Suppressor macrophage treated with lipopolysaccharide for 4 hours (primary cell): Measurements from ENCODE around the gene SLC1A1.
"Not testable (repeated sequence)": the region's sequence is repeated elsewhere in the genome, so short reads cannot be mapped to it uniquely, and the experiment has no call there.

Source experiments
- DNase-seq: peaks from one replicate; pipeline ENCODE4 v3.0.0-alpha.2; 2020

SLC1A1 gene

DNA sequence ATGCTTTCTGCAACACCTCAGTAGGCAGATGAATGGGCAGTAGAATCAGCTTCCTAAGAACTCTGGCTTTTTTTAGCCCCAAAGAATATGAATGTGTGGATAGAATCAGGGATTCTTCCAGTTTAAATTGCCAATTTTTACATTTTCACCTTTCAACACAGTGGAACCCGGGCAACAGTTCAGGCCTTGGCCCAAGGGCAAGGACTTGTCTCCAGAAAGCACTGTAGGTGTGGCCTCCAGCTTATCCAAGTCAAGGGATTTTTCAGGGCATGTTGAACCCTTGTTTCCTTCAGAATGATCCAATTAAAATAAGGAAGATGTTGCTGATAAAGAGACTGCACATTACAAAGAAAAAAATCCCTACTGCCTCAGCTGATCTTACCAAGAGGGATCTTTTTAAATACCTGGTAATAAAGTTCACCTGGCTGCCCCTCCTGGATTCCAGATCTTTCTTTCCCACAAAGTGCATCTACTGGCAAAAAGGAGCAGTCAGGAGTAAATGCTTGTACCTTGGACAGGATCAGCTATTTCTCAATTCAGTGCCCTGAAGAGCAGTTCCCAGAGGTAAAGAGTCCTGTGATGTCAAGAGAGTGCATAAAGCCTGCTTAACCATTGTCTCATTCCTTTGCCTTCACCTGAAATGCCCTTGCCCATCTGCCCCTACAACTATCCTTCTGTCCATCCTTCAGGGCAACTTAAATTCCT is 91.7 kb downstream of the SLC1A1 start:
- DNase-seq: no peak

DNA sequence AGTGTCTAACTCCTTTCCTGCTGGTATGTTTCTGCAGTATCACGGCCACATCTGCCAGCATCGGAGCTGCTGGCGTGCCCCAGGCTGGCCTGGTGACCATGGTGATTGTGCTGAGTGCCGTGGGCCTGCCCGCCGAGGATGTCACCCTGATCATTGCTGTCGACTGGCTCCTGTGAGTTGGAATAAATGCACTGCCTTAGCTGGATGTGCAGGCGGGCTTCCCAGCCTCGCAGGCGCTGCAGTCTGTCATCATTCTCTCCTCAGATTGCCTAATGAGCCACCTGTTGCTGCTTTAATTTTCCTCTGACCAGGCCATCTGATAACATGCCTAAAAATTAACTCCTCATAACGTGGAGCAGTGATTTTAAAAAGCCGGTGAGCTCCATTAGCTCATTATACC is 92.7 kb downstream of the SLC1A1 start:
- DNase-seq: no peak

DNA sequence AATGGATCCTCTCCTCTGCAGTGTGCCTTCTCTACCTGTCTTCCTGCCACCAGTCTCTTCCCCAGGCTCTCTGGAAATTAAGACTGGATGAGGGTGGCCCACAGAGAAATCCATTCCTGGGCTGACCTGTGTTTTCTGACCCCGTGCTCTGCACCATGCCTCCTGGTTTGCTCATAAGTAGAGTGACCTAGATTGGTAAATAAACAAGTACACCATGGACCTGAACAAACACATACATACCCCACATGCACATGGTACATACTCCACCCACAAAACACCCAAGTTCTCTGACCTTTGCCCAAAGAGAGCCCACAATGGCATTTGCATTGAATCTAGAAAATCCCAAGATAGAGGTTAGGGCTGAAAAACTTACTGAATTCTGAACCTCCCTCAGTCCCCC is 94.4 kb downstream of the SLC1A1 start:
- DNase-seq: no peak

DNA sequence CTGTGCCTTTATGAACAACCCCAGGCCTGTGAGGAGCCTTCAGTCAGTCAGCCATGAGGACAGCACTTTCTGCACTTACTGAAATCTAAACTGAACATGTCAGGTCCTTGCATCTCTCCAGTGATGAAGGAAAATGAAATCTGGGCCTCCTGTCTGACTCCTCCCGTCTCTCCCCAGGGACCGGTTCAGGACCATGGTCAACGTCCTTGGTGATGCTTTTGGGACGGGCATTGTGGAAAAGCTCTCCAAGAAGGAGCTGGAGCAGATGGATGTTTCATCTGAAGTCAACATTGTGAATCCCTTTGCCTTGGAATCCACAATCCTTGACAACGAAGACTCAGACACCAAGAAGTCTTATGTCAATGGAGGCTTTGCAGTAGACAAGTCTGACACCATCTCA is 94.9 kb downstream of the SLC1A1 start:
- DNase-seq: no peak

DNA sequence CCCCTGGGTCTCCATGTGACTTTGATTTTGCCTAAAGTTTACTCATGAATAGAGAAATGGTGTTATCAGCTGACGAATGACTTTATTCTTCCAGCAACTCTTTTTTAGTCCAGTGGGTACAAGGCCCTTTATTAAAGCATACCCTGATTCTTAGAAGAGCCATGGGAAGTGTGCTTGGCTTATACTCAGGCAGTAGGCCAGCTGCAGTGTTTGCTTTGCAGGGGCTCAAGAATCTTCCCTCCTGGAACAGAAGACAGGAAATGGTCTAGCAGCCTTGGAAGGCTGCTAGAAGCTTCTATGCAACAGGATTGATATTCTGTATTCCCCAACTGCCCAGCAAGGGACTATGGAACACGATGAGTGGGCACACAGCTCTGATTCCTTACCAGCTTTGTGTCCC is 98.5 kb downstream of the SLC1A1 start:
- no peak for DNase-seq

DNA sequence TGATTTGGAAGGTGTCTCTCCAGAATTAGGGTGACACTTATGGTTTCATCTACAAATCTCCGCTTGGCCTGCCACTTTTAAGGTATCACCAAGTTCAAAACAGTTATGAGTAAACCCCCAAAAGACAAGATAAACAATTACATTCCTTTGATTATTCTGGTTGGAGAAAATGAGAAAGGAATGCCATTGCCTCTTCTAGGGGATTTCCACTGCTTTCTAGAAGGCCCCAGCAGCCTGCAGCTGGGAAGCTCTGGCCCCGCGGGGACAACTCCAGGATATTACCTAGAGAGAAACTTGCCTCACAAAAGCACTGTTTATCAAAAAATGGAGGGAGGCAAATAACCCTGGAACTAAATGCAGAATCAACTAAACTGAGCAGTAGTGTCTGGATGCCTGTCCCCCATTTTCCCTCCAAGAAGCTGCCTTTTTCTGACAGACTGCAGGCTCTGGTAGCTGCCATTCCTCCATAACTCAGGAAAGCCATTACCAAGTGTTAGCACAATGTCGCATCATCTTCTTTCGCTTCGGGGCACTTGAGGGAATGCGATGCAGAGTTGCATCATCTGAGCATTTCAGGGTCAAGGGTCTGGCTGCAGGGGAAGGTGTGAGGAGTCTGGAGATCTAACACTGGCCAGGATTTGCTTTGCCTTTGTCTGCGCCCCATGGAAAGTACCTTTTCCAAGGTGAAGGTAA is 100.3 kb downstream of the SLC1A1 start:
- DNase-seq: no peak

DNA sequence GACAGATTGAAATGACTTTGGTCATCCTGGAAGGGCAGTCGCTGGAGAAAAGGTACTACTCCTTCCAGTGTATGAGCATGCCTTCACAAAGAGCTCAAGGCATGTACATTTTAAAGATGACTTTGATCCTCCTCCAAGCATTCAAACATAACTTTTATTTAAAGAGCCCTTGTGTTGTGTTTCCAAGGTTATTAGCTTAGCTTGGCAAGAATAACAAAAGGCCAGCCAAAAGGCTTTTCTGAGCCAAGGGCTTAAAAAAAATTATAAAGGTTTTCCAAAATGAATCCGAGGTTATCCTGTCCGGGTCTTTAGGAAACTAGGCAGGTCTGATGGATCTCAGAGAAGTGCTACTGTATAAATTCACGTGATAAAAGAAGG is 100.8 kb downstream of the SLC1A1 start:
- DNase-seq: no peak

DNA sequence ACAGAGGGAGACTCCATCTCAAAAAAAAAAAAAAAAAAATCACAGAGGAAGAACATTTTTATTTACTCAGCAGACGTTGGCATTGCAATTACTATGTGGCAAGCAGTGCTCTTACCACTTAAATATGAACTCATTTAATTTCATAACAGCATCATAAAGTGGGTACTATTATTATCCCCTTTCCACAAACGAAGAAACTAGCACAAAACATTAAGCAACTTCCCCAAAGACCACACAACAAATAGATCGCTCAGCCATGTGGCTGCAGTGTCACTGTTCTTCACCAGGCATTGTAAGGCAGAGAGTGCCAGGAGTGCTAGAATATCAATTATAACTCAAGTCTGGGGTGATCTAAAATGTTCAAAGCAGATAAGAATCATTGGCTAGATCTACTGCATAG is 102.0 kb downstream of the SLC1A1 start:
- DNase-seq: peak; percentile 17

DNA sequence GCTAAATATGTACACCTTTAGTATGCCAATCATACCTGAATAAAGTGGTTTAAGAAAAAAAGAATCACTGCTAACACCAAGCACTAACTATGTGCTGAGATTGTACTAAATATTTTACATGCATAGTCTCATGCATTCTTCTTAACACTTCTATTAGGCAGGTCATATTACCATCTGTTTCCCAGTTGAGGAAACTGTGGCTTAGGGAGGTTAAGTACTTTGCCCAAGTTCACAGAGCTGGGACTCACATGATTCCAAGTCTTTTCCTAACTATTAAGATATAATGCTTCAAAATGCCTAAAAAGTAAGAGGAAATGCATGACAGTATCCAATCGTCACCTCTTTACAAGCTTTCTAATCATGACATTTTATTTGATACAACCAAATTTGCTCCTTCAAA is 102.6 kb downstream of the SLC1A1 start:
- DNase-seq: no peak

DNA sequence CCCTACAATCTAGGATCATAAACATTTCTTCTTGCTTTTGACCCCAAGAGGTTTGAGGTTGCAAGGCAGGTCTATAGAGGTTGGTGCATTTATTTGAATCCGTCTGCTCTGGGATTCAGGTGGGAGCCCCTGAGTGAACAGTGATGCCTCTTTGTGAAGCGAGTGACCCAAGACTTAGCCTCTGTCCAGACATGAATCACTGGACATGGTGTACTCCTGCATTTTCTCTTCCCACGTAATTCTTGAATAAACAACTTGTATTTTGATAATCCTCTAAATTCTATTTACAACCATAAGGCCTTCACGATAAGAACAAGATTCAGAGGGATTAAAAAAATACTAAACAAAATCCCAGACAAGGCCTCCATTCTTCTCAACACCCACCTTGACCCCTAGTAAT is 104.3 kb downstream of the SLC1A1 start:
- no peak for DNase-seq

DNA sequence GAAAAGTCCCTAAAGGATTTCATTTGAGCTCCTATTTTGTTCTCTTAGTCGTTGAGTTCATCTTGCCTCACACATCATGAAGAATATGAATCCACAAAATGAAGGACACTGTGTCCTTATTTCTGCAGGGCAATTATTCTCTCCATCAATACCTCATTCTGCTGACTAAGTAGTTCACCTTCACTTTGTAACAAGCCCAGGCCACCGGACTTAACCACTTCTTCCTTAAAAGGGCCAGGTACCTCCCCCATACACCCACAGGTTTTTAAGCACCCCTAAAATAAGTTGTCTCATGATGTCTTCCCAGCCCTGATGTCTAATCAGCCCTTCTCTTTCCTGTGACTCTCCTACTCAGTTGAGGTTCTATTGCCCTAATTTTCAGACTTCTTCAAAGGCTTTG is 104.7 kb downstream of the SLC1A1 start:
- no peak for DNase-seq

DNA sequence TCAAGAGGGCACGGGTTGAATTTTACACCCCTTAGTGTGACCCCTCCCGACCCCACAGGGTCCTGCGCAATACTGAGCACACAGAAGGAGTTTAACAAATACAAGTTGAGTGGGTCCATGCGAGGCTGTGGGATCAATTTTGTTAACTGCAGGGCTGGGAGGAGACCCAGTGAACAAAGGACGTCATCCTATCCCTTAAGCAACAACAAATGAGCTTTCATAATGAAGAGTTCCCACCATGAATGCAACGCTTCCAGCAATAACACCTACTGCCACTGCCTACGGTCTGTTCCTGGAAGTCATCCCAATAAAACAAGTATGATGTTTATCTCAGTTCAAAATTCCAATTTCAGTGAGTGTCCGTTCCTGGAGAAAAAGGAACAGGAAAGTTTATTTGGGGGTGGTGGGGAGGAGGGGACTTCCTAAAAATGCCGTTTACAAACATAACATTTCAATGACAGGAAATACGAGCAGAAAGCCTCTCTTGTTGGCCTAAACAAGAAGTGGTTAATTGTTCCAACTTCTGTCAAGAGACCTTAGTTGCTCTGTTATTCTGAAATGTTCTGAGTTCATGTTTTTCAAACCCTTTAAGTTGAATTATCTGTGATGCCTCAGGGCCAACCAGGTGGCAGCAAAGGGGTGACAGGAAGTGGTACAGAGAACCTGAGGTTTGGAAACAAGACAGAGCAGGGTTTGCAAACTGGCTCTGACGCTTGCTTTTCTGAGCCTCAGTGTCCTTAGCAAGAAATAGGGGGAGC is 106.1 kb downstream of the SLC1A1 start:
- DNase-seq: peak; percentile 8

DNA sequence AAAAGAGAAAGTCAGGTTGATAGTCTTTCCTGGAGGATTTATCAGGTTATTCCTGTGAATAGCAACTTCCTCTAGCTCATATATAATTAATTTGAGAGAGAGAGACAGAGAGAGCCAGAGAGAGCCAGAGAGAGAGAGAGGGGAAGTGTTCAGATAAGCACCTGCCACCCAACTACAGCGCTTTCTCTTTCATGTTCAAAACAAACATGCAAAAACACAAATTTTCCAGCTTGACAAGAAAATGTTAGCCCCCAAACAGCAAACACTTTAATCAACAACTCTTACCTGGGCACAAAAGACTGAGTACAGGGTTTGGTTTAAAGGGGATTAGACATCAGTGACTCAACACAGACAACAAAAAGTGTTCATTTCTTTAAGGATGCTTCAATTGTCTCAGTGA is 110.1 kb downstream of the SLC1A1 start:
- DNase-seq: no peak

DNA sequence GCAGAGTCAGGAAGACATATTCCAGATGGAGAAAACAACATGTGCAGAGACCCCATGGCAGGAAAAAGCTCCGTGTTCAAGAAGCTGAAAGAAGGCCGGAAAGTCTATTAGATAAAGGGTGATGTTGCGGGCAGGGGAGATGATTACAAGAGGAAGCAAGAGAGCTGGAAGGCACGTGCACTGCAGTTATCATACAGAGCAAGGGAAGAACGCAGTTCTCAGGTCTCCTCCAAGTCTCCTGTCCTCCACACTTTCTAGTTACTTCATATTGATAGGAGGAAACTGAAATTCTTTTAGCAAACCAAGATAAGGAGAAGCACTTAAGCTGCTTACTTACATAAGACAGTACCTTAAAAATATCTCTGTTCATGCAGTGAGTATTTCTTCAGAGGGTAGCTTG is 113.6 kb downstream of the SLC1A1 start:
- DNase-seq: no peak

DNA sequence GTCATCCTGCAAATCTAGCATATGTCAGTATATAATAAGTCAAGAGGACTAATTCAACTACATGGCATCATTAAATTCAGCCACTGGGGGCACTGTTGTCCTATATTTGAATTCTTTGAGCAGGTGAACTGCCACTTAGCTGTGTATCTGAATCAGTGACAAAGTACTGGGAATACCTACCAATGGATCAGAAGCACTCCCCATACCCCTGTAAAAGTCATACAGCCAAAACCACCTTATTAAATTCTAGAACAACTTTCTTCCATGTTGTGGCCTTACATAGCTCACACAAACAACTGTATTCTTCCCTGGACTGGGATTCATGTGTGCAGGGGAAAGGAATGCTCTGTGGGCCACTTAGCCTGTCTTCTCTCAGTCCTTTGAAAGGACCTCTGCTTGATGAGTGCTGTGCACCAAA is 114.4 kb downstream of the SLC1A1 start:
- DNase-seq: peak; percentile 75

DNA sequence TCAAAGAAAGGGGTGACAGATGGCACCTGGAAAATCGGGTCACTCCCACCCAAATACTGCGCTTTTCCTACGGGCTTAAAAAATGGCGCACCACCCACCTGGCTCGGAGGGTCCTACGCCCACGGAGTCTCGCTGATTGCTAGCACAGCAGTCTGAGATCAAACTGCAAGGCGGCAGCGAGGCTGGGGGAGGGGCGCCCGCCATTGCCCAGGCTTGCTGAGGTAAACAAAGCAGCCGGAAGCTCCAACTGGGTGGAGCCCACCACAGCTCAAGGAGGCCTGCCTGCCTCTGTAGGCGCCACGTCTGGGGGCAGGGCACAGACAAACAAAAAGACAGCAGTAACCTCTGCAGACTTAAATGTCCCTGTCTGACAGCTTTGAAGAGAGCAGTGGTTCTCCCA is 115.8 kb downstream of the SLC1A1 start:
- not testable (repeated sequence) for DNase-seq

DNA sequence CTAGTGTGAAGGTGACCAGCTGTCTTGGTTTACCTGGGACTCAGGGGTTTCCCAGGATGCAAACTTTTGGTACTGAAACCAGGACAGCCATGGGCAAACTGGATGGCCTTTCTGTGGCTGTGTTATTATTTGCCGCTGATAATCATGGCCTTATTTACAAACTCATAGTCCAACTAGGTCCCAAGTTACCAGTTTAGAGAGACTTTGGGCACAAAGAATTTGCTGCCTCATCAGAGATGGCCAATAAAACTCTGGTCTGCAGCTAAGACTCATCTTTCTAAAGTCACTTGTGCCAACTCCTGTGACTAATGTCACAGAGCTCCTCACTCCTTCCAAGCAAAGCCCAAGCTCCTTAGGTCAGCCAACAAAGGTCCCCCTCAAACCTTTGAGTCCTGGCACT is 124.4 kb downstream of the SLC1A1 start:
- DNase-seq: no peak

DNA sequence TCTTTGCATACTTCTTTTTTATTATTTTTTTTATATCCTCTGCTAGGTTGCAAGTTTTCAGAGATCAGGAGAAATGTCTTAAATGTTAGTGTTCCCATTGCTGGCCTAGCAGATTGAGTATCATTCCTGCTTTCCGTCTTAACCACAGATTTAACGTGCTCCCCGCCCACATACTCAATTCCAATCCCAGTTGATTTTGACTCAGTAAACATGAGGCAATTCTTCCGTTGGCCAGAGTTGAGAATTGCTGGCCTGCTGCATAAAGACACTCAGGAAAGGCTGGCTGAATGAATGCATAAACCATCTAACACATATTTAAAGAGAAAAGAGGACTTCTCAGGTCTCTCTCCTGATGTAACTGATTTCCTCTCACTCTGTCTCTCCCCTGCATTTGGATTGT is 125.0 kb downstream of the SLC1A1 start:
- no peak for DNase-seq

DNA sequence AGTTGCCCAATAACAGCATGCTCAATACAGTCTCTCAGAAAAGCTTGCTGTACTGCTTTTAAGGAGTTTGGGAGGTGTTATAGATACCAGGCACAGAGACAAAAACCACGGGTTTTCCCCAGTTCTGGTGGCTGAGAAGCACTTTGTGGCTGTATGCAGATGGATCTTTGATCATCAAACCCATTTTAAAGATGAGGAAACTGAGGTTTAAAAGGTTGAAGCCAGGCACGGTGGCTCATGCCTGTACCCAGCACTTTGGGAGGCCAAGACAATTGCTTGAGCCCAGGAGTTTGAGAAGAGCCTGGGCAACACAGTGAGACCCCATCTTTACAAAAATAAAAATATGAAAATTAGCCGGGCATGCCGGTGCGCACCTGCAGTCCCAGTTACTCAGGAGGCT is 125.5 kb downstream of the SLC1A1 start:
- no peak for DNase-seq

DNA sequence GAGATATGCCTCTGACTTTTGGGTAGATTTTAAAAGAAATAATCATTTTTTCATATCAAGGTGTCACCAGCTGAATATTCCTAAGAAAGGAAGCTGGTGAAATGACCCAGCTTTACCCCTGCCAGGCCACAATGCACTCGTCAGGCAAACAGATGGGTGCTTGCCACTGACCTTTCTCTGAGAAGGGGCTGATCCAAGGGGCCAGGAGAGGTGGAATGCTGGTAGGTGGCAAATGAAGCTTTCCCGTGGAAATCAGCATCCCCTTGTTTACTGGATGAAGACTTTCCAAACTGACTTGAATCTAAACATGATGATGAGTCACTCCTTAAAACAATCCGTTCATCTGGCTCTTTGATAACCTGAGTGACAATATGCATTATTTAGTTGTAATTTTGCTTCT is 127.5 kb downstream of the SLC1A1 start:
- DNase-seq: no peak

DNA sequence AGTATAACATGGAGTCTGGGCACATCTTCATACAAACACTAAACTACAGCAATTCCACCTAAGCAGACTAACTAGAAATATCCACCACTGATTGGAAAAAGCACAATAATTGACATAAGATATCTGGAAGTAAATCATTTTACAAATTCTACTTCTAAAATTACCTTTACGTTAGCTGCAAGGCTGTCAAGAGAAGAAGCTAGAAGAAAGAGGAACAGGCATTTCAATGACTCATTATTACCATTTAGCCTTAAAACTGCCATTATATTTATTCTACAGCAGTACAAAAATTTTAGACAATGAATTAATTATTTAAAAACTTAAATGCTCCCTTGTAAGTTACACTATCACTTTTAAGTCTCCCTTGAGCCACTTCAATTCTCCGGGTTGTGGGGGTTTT is 128.4 kb downstream of the SLC1A1 start:
- peak; percentile 8 for DNase-seq

DNA sequence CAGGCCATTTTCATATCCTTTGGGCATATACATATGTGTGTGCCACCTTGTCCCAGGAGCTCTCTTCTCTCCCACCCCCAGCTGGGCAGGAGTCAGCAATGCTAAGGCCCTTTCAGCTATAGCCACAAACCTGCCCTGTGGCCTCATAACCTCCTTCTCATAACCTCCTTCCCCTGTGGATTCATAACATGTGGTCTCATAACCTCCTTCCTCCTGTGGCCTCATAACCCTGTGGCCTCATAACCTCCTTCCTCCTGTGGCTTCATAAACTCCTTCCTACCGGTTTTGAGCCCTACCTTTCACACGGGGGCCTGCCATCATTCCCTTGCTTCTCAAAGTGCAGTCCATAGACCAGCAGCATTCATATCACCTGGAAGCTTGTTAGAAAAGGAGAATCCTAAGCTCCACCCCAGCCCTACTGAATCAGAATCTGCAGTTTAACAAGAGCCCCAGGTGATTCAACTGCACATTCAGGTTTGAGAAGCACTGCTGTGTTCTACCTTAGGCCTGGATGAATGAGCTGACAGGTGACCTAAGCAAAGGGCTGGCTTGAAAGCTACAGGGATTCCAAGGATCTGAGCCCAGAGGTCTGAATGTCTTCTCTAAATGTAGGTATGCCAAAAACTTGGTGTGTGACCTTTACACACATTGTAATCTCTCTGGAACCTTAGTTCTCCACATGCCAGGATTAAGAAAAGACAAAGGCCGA is 129.9 kb downstream of the SLC1A1 start:
- DNase-seq: no peak

DNA sequence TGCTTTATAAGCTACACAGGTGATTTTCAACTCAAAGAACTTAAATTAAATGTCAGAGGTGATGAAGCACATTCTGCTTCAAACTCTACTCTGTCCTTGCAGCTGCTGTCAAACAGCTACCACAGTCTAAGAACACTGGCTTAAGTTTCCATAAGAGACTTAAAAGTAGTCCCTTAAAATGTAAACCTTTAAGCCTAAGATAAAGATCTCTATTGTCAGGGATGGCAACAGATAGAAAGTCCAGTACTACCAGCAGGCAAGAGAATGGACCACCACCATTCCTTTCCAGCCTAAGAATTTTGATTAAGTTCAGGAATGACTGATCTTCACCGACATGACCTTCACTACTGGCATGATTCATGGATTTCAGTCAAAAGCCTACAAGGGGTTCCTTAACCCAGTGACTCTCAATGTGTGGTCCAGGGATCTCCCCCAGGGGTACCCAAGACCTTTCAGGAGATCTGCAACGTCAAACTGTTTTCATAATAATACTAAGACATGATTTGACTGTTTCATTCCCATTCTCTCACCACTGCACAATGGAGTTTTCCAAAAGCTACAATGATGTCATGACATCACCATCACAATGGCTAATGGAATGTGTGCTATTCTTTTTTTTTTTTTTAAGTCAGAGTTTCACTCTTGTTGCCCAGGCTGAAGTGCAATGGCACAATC is 130.8 kb downstream of the SLC1A1 start:
- no peak for DNase-seq
